Astrocyte (in vitro differentiated cells and primary cell): ENCODE measurements around the gene CHST2. TPM values are rescaled to one million over a fixed set of nuclear protein-coding genes. Genes with fewer than 3 reads are reported as not detected.

ENCODE experiments used
- DNase-seq: peaks from one replicate; pipeline ENCODE4 v3.0.0-alpha.2; 2010; ENCODE audit warnings: low read depth
- FAIRE-seq: peaks from 2 replicates; lab custom pipeline; 2011; peaks lifted over from hg19 to GRCh38; lab: Jason Lieb, UNC
- H2AFZ ChIP-seq: 2 replicates; pipeline ENCODE4 v1.6.0; 2012; ENCODE audit warnings: low read depth, low read length, inconsistent platforms
- H3K27ac ChIP-seq: 2 replicates; pipeline ENCODE4 v1.5.1; 2011; ENCODE audit warnings: low read depth, low read length, inconsistent platforms
- H3K27me3 ChIP-seq: 2 replicates; pipeline ENCODE4 v1.6.0; 2011; ENCODE audit warnings: low read length, inconsistent platforms; ENCODE audit not compliant: insufficient read depth
- H3K36me3 ChIP-seq: 2 replicates; pipeline ENCODE4 v1.5.1; 2011; ENCODE audit warnings: low read length, inconsistent platforms; ENCODE audit not compliant: insufficient read depth
- H3K4me1 ChIP-seq: 2 replicates; pipeline ENCODE4 v1.5.1; 2011; ENCODE audit warnings: low read length, inconsistent platforms; ENCODE audit not compliant: insufficient read depth
- H3K4me2 ChIP-seq: 2 replicates; pipeline ENCODE4 v1.6.0; 2012; ENCODE audit warnings: low read length, inconsistent platforms
- H3K4me3 ChIP-seq: 2 replicates; pipeline ENCODE4 v1.5.1; 2011; ENCODE audit warnings: low read depth, mild to moderate bottlenecking, low read length, inconsistent platforms; ENCODE audit not compliant: insufficient read depth
- H3K79me2 ChIP-seq: 2 replicates; pipeline ENCODE4 v1.6.0; 2012; ENCODE audit warnings: mild to moderate bottlenecking, low read length, inconsistent platforms; ENCODE audit not compliant: insufficient read depth
- H3K9ac ChIP-seq: 2 replicates; pipeline ENCODE4 v1.6.0; 2012; ENCODE audit warnings: mild to moderate bottlenecking, low read length, inconsistent platforms
- H3K9me3 ChIP-seq: 2 replicates; pipeline ENCODE4 v1.5.1; 2012; ENCODE audit warnings: low read depth, mild to moderate bottlenecking, low read length, inconsistent platforms; ENCODE audit not compliant: insufficient read depth
- H4K20me1 ChIP-seq: 2 replicates; pipeline ENCODE4 v1.6.0; 2012; ENCODE audit warnings: low read length, inconsistent platforms; ENCODE audit not compliant: insufficient read depth
- H3K27ac Mint-ChIP-seq: one replicate; pipeline ENCODE4 v1.8.0; 2021; ENCODE audit warnings: mild to moderate bottlenecking, mixed read lengths; ENCODE audit not compliant: unreplicated experiment
- H3K27me3 Mint-ChIP-seq: one replicate; pipeline ENCODE4 v1.8.0; 2021; ENCODE audit warnings: low read depth, mixed read lengths; ENCODE audit not compliant: unreplicated experiment
- H3K36me3 Mint-ChIP-seq: one replicate; pipeline ENCODE4 v1.8.0; 2021; ENCODE audit warnings: low read depth, mixed read lengths; ENCODE audit not compliant: unreplicated experiment
- H3K4me1 Mint-ChIP-seq: one replicate; pipeline ENCODE4 v1.8.0; 2021; ENCODE audit warnings: low read depth, mixed read lengths; ENCODE audit not compliant: unreplicated experiment
- H3K4me3 Mint-ChIP-seq: one replicate; pipeline ENCODE4 v1.8.0; 2021; ENCODE audit warnings: mild to moderate bottlenecking, moderate library complexity, mixed read lengths; ENCODE audit not compliant: unreplicated experiment
- H3K9me3 Mint-ChIP-seq: one replicate; pipeline ENCODE4 v1.8.0; 2021; ENCODE audit warnings: mild to moderate bottlenecking, mixed read lengths; ENCODE audit not compliant: unreplicated experiment
- EZH2 ChIP-seq: IDR thresholded peaks from 2 replicates; pipeline ENCODE4 v1.6.1; 2012; ENCODE audit warnings: mild to moderate bottlenecking, low read length, inconsistent platforms; ENCODE audit not compliant: insufficient read depth
- total RNA-seq: library from RNA; stranded (reverse); gene quantifications from 2 replicates; pipeline ENCODE4 v1.2.1, GENCODE V29; 2021
- TF ChIP-seq, protein P1 (sequence below): IDR thresholded peaks from 2 replicates; pipeline ENCODE4 v1.5.1; 2011; ENCODE audit warnings: low read depth, mild to moderate bottlenecking, inconsistent platforms, low read length, moderate library complexity; ENCODE audit not compliant: insufficient read depth

Gene CHST2
- total RNA-seq, 1 donor from 2014 or later, result 13.4 TPM

DNA sequence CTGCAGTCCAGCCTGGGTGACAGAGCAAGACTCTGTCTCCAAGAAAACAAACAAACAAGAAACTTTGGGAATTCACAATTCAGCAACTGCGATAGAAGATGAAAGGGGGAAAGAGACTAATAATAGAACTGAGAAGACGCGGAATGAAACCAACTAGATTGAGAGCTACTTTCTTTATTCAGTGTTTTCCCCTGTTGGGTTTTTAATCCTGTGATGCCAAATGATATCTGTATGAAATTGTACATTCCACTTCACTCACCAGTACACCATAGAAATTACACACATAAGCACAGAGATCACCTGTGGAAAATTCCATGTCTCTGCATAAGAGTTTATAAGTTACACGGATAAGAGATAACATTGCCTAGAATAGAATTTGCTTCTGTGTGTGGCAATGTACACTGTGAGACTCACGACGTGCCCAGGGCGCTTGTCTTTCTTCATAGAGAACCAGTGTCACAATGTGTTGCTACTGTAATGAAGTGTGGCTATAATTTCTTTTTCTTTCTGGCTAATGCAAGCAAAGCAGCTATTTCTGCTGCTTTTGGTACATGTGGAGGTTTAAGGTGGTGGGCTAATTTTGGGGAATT lies 17.7 kb upstream of the CHST2 start:
- H3K9me3 ChIP-seq, result peaks cover 15% of the 10 kb centered on the region
- H4K20me1 ChIP-seq, result no peaks in the 10 kb centered on the region
- H3K79me2 ChIP-seq, result no peaks in the 10 kb centered on the region
- DNase-seq (no peak), FAIRE-seq (no peak)
- H3K36me3 Mint-ChIP-seq, result peaks cover 2% of the 10 kb centered on the region
- peaks cover 5% of the 10 kb centered on the region for H3K27me3 Mint-ChIP-seq
- no peak overlapping the region for H3K9ac ChIP-seq
- H3K4me1 Mint-ChIP-seq, result no peaks in the 10 kb centered on the region
- H3K27ac ChIP-seq, result no peak overlapping the region
- H3K4me3 ChIP-seq, result no peak overlapping the region
- H2AFZ ChIP-seq, result no peak overlapping the region
- H3K27ac Mint-ChIP-seq, result no peak overlapping the region
- H3K27me3 ChIP-seq, result peaks cover 9% of the 10 kb centered on the region
- H3K4me1 ChIP-seq, result no peaks in the 10 kb centered on the region
- no peak overlapping the region for H3K4me3 Mint-ChIP-seq
- H3K36me3 ChIP-seq, result no peaks in the 10 kb centered on the region
- H3K4me2 ChIP-seq, result no peak overlapping the region
- TF ChIP-seq, protein P1, sequence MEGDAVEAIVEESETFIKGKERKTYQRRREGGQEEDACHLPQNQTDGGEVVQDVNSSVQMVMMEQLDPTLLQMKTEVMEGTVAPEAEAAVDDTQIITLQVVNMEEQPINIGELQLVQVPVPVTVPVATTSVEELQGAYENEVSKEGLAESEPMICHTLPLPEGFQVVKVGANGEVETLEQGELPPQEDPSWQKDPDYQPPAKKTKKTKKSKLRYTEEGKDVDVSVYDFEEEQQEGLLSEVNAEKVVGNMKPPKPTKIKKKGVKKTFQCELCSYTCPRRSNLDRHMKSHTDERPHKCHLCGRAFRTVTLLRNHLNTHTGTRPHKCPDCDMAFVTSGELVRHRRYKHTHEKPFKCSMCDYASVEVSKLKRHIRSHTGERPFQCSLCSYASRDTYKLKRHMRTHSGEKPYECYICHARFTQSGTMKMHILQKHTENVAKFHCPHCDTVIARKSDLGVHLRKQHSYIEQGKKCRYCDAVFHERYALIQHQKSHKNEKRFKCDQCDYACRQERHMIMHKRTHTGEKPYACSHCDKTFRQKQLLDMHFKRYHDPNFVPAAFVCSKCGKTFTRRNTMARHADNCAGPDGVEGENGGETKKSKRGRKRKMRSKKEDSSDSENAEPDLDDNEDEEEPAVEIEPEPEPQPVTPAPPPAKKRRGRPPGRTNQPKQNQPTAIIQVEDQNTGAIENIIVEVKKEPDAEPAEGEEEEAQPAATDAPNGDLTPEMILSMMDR, result no peak
- no peak for TF ChIP-seq EZH2
- H3K9me3 Mint-ChIP-seq, result peaks cover 15% of the 10 kb centered on the region

DNA sequence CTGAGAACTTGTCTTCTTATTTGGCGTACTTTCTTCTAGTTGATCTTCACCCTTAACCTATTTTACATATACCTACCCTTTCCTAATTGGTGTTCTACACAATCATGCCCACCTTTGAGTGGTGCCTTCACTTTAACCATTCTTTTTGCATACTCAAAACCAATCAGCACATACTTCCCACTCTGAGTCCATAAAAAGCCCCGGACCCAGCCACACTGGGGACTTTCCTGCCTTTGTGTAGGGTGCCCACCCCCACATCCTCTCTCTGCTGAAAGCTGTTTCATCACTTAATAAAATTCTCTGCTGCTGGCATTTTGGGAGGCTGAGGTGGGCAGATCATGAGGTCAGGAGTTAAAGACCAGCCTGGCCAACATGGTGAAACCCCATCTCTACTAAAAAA lies 15.9 kb upstream of the CHST2 start:
- peaks cover 15% of the 10 kb centered on the region for H3K9me3 ChIP-seq

DNA sequence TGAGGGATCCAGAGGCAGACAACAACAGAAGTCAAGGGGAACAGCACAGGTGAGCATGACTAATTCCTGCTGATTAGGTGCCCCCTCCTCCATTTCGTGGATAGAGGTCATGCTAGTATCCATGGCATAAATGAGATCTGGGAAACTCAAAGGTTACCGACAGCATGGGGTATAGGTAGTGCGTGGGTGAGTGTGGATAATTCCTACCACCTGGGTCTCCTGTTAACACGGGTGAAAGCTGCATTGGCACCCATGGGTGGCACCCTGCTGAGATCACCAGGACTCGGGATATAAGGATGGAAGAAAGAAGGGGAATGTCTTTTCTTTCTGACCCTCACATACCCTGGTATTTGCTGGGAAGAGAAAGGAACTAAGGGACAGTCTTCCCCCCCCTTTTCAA lies 14.4 kb upstream of the CHST2 start:
- Histone ChIP-seq H3K79me2 (no peaks in the 10 kb centered on the region), H3K4me3 (no peak overlapping the region), H3K4me2 (no peak overlapping the region), H3K36me3 (no peaks in the 10 kb centered on the region), H3K27ac (no peak overlapping the region), H3K9me3 (peaks cover 15% of the 10 kb centered on the region), H3K4me1 (no peaks in the 10 kb centered on the region), H3K27me3 (peaks cover 6% of the 10 kb centered on the region), H3K9ac (no peak overlapping the region), H2AFZ (no peak overlapping the region), H4K20me1 (no peaks in the 10 kb centered on the region)
- TF ChIP-seq, protein P1, result no peak
- no peak for TF ChIP-seq EZH2
- H3K36me3 Mint-ChIP-seq, result peaks cover 2% of the 10 kb centered on the region
- H3K4me1 Mint-ChIP-seq, result no peaks in the 10 kb centered on the region
- H3K9me3 Mint-ChIP-seq, result peaks cover 15% of the 10 kb centered on the region
- FAIRE-seq (no peak), DNase-seq (no peak)
- peaks cover 5% of the 10 kb centered on the region for H3K27me3 Mint-ChIP-seq
- H3K27ac Mint-ChIP-seq, result no peak overlapping the region
- no peak overlapping the region for H3K4me3 Mint-ChIP-seq

More for the DNA sequence above, 15.9 kb upstream of the CHST2 start:
- no peak overlapping the region for H3K27ac Mint-ChIP-seq
- FAIRE-seq (no peak), DNase-seq (no peak)
- no peak overlapping the region for H3K4me2 ChIP-seq
- no peaks in the 10 kb centered on the region for H3K4me1 ChIP-seq
- H3K27me3 ChIP-seq, result peaks cover 9% of the 10 kb centered on the region
- H2AFZ ChIP-seq, result no peak overlapping the region
- H3K4me3 Mint-ChIP-seq, result no peak overlapping the region
- peaks cover 15% of the 10 kb centered on the region for H3K9me3 Mint-ChIP-seq
- H3K4me3 ChIP-seq, result no peak overlapping the region
- no peaks in the 10 kb centered on the region for H4K20me1 ChIP-seq
- H3K9ac ChIP-seq, result no peak overlapping the region
- no peak overlapping the region for H3K27ac ChIP-seq
- no peaks in the 10 kb centered on the region for H3K36me3 ChIP-seq
- H3K79me2 ChIP-seq, result no peaks in the 10 kb centered on the region
- no peaks in the 10 kb centered on the region for H3K4me1 Mint-ChIP-seq
- H3K27me3 Mint-ChIP-seq, result peaks cover 5% of the 10 kb centered on the region
- TF ChIP-seq, protein P1, result no peak
- TF ChIP-seq EZH2, result no peak
- peaks cover 2% of the 10 kb centered on the region for H3K36me3 Mint-ChIP-seq
